PC-9 (cell line): ENCODE measurements around the gene AGTPBP1. TPM values are rescaled to one million over a fixed set of nuclear protein-coding genes. Genes with fewer than 3 reads are reported as not detected.

Source experiments
- BruUV-seq: library from RNA; stranded (reverse); fragments of 400-500 nt; replicated peaks from 2 replicates; lab custom pipeline; 2021; lab: Mats Ljungman, UMichigan
- CTCF ChIA-PET: fragments of 300-600 bp; sonication (Branson Sonifier 250); formaldehyde crosslinking; loops from one replicate; lab custom pipeline; 2022; ENCODE audit warnings: antibody characterized with exemption; lab: Charles Lee
- POLR2A ChIA-PET: fragments of 300-600 bp; sonication (Branson Sonifier 250); formaldehyde crosslinking; loops from one replicate; lab custom pipeline; 2022; ENCODE audit warnings: antibody characterized with exemption; ENCODE audit not compliant: unreplicated experiment; lab: Charles Lee
- DNase-seq, 2 experiments: peaks; one replicate each; pipeline versions ENCODE4 v3.0.0 to v3.0.0-alpha.2; 2015 to 2022; ENCODE audit warnings: mixed read lengths in 1 of 2
- H2AFZ ChIP-seq: fragments of 200-600 bp; sonication (generic); 2 replicates; pipeline ENCODE4 v1.8.1; 2017; ENCODE audit warnings: antibody characterized with exemption
- H3F3A ChIP-seq: fragments of 200-600 bp; sonication (generic); 2 replicates; pipeline ENCODE4 v1.8.1; 2017; ENCODE audit warnings: antibody characterized with exemption, mild to moderate bottlenecking, low read depth; ENCODE audit not compliant: insufficient read depth
- H3K27ac ChIP-seq: fragments of 200-600 bp; sonication (generic); 2 replicates; pipeline ENCODE4 v1.6.1; 2016; ENCODE audit warnings: mixed run types
- H3K27me3 ChIP-seq: fragments of 200-600 bp; sonication (generic); 2 replicates; pipeline ENCODE4 v1.6.1; 2016; ENCODE audit warnings: low read depth, mixed run types; ENCODE audit not compliant: insufficient read depth
- H3K36me3 ChIP-seq: fragments of 200-600 bp; sonication (generic); 2 replicates; pipeline ENCODE4 v1.6.1; 2016; ENCODE audit warnings: low read depth, mixed run types
- H3K4me1 ChIP-seq: fragments of 200-600 bp; sonication (generic); replicated peaks from 2 replicates; pipeline ENCODE4 v1.6.1; 2016; ENCODE audit warnings: mixed run types; ENCODE audit not compliant: insufficient read depth
- H3K4me2 ChIP-seq: fragments of 200-600 bp; sonication (generic); 2 replicates; pipeline ENCODE4 v1.6.1; 2017; ENCODE audit warnings: mixed run types
- H3K4me3 ChIP-seq: fragments of 200-600 bp; sonication (generic); 2 replicates; pipeline ENCODE4 v1.6.1; 2016; ENCODE audit warnings: mixed run types
- H3K79me2 ChIP-seq: fragments of 200-600 bp; sonication (generic); 2 replicates; pipeline ENCODE4 v1.6.1; 2017; ENCODE audit warnings: low read depth, mixed run types
- H3K9me2 ChIP-seq: fragments of 200-600 bp; sonication (generic); 2 replicates; pipeline ENCODE4 v1.8.1; 2017; ENCODE audit warnings: mild to moderate bottlenecking; ENCODE audit not compliant: insufficient read depth
- H3K9me3 ChIP-seq: fragments of 200-600 bp; sonication (generic); 2 replicates; pipeline ENCODE4 v1.8.1; 2016; ENCODE audit warnings: low read depth; ENCODE audit not compliant: insufficient read depth
- H4K20me1 ChIP-seq: fragments of 200-600 bp; sonication (generic); 2 replicates; pipeline ENCODE4 v1.8.1; 2017; ENCODE audit not compliant: insufficient read depth
- EZH2 ChIP-seq: fragments of 200-600 bp; sonication (generic); IDR thresholded peaks from 2 replicates; pipeline ENCODE4 v1.8.0; 2017; ENCODE audit warnings: antibody characterized with exemption, low read depth
- intact Hi-C: fragments of 100-400 bp; cut with micrococcal nuclease; formaldehyde crosslinking; loops from one replicate; pipeline ENCODE4 v1.10.0; 2022; ENCODE audit not compliant: unreplicated experiment
- total RNA-seq: library from RNA; stranded (reverse); gene quantifications from 2 replicates; pipeline ENCODE4 v1.2.3, GENCODE V29; 2021
- TF ChIP-seq, protein P1 (sequence below): fragments of 200-600 bp; sonication (generic); conservative IDR thresholded peaks from 2 replicates; pipeline ENCODE4 v1.6.1; 2017; ENCODE audit warnings: mixed run types, antibody characterized with exemption, mild to moderate bottlenecking, moderate library complexity

The AGTPBP1 gene
- total RNA-seq, 1 experiment from 2014 or later, result 19.8 TPM

GRCh38 chr9:85515021-85515420 is 226.7 kb downstream of the AGTPBP1 start:
- no peaks in the 10 kb centered on the region; the same call in 1 of the 2 replicates for H3F3A ChIP-seq
- H3K27ac ChIP-seq, result no peak overlapping the region
- 0 out of 2 replicates have a peak, but pooled peaks cover 3% of the 10 kb centered on the region for H3K4me1 ChIP-seq
- peaks cover 28% of the 10 kb centered on the region for H3K27me3 ChIP-seq
- H3K4me2 ChIP-seq, result no peak overlapping the region
- no peaks in the 10 kb centered on the region for H3K9me2 ChIP-seq
- BruUV-seq, result no TSS peak
- no peaks in the 10 kb centered on the region for H4K20me1 ChIP-seq
- H3K36me3 ChIP-seq, result no peaks in the 10 kb centered on the region
- H3K4me3 ChIP-seq, result no peak overlapping the region
- ChIA-PET CTCF (no interaction called here), POLR2A (no interaction called here)
- no peak for TF ChIP-seq EZH2
- TF ChIP-seq, protein P1, sequence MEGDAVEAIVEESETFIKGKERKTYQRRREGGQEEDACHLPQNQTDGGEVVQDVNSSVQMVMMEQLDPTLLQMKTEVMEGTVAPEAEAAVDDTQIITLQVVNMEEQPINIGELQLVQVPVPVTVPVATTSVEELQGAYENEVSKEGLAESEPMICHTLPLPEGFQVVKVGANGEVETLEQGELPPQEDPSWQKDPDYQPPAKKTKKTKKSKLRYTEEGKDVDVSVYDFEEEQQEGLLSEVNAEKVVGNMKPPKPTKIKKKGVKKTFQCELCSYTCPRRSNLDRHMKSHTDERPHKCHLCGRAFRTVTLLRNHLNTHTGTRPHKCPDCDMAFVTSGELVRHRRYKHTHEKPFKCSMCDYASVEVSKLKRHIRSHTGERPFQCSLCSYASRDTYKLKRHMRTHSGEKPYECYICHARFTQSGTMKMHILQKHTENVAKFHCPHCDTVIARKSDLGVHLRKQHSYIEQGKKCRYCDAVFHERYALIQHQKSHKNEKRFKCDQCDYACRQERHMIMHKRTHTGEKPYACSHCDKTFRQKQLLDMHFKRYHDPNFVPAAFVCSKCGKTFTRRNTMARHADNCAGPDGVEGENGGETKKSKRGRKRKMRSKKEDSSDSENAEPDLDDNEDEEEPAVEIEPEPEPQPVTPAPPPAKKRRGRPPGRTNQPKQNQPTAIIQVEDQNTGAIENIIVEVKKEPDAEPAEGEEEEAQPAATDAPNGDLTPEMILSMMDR, result no peak
- H2AFZ ChIP-seq, result no peak overlapping the region
- intact Hi-C loops, result no loop called here
- H3K9me3 ChIP-seq, result no peaks in the 10 kb centered on the region
- DNase-seq, result no peak
- no peaks in the 10 kb centered on the region for H3K79me2 ChIP-seq

DNA sequence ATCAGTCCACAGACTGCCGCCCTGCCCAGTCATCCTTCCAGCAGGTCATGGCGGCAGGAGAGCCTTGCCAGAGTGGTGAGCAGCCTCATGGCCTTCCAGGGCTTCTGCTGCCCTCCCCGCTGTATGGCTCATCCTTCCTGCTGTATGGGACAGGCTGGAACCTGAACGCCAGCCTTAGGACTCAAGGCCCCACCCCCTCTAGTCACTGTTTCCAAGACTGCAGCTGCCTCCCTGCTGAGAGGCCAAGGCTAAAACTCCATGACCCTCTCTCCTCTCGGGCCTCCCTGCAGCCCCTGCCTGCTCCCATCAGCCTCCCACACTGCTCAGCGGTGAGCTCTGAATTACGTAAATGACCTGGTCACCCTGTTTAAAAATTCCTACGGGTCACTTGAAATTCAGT is 227.5 kb downstream of the AGTPBP1 start:
- DNase-seq, result no peak
- H2AFZ ChIP-seq, result no peak overlapping the region
- CTCF ChIA-PET, result no interaction called here
- BruUV-seq, result no TSS peak
- H3K4me1 ChIP-seq, result 0 out of 2 replicates have a peak, but pooled peaks cover 3% of the 10 kb centered on the region
- H3K4me2 ChIP-seq, result no peak overlapping the region
- no peaks in the 10 kb centered on the region for H3K9me3 ChIP-seq
- TF ChIP-seq, protein P1, result no peak
- TF ChIP-seq EZH2, result no peak
- no peak overlapping the region for H3K27ac ChIP-seq
- H3K9me2 ChIP-seq, result no peaks in the 10 kb centered on the region
- no peaks in the 10 kb centered on the region for H3K79me2 ChIP-seq
- no peaks in the 10 kb centered on the region for H3K36me3 ChIP-seq
- peaks cover 35% of the 10 kb centered on the region for H3K27me3 ChIP-seq
- no peak overlapping the region for H3K4me3 ChIP-seq
- POLR2A ChIA-PET, result no interaction called here
- no peaks in the 10 kb centered on the region for H4K20me1 ChIP-seq
- intact Hi-C loops, result no loop called here
- H3F3A ChIP-seq, result no peaks in the 10 kb centered on the region; the same call in 1 of the 2 replicates

DNA sequence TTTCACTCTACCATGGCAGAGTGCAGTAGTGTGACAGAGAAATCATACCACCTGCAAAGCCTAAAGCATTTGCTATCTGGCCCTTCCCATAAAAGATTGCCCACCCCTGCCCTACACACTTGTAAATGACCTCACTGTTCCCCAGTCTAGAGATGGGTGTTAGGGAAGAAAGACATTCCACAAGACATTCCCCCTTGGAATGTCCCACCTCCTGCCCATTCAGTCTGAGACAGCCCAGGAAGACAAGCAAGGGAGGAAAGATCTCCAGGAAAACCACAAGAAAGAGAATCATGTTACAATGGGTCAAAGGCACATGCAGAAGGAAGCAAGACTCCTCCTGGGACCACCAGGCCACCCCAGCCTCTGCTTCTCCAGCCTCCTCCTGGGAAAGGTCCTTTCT is 230.0 kb downstream of the AGTPBP1 start:
- Histone ChIP-seq H3K9me2 (no peaks in the 10 kb centered on the region), H3K4me1 (no peaks in the 10 kb centered on the region), H3K9me3 (no peaks in the 10 kb centered on the region), H3K4me2 (no peak overlapping the region), H3K27ac (no peak overlapping the region), H3K4me3 (no peak overlapping the region), H2AFZ (no peak overlapping the region), H3K79me2 (no peaks in the 10 kb centered on the region), H4K20me1 (no peaks in the 10 kb centered on the region), H3K27me3 (peaks cover 49% of the 10 kb centered on the region), H3K36me3 (no peaks in the 10 kb centered on the region), H3F3A (no peaks in the 10 kb centered on the region)
- POLR2A ChIA-PET, result interaction anchor here (0.6 kb wide), 1 partner anchor 499 kb away, joined by 3 read pairs; no protein-coding TSS in a partner anchor
- no peak for DNase-seq
- CTCF ChIA-PET, result no interaction called here
- intact Hi-C loops, result no loop called here
- no peak for TF ChIP-seq EZH2
- TF ChIP-seq, protein P1, result no peak
- no TSS peak for BruUV-seq
